Lower leg skin (tissue), 4 donors: ENCODE measurements around the gene SPTB. TPM values are rescaled to one million over a fixed set of nuclear protein-coding genes. Genes with fewer than 3 reads are reported as not detected.

Source experiments
- DNase-seq, 2 donors: peaks; one replicate each; pipeline ENCODE4 v3.0.0-alpha.2; 2019; ENCODE audit warnings: low spot score in 2 of 2
- H3K4me3 ChIP-seq: fragments of 200-600 bp; sonication (generic); 2 replicates; pipeline ENCODE4 v1.5.1; 2017; ENCODE audit warnings: mild to moderate bottlenecking, low read depth; ENCODE audit not compliant: poor library complexity, severe bottlenecking
- CTCF ChIP-seq, 3 donors: fragments of 450-650 bp; IDR thresholded peaks; one replicate each; pipeline ENCODE4 v1.5.1; 2016; ENCODE audit warnings: antibody characterized with exemption in 3 of 3, mild to moderate bottlenecking in 3 of 3, moderate library complexity in 2 of 3
- POLR2A ChIP-seq, 2 donors: fragments of 450-650 bp; IDR thresholded peaks; one replicate each; pipeline ENCODE4 v1.6.1; 2016 to 2017; ENCODE audit warnings: antibody characterized with exemption in 2 of 2, mild to moderate bottlenecking in 1 of 2, moderate library complexity in 1 of 2
- WGBS, 2 donors: methylation state at CpG; one replicate each; pipeline ENCODE4 v1.1.5; 2018; 5-methylcytosine and 5-hydroxymethylcytosine counted together
- intact Hi-C: fragments of 100-400 bp; cut with DNase I; formaldehyde crosslinking; loops from one replicate; pipeline ENCODE4 v1.15.0; 2023; ENCODE audit warnings: low total_unique reads
- total RNA-seq, 4 donors: library from RNA; depleted of rRNA; stranded (reverse); fragments of >200 nt; gene quantifications; one replicate each; pipeline ENCODE4 v1.1.0, GENCODE V29; 2016

Gene SPTB
- total RNA-seq, 4 donors from 2014 or later = 0.34 to 1.3 (median 0.92) TPM

GRCh38 chr14:64763085-64763782 is 116.5 kb downstream of the SPTB start:
- no peak overlapping the region for H3K4me3 ChIP-seq
- intact Hi-C loops = no loop called here
- no peak for DNase-seq
- TF ChIP-seq CTCF (IDR thresholded peaks at IDR 0.05) = no peak
- TF ChIP-seq POLR2A (IDR thresholded peaks at IDR 0.05) = no peak
- 84 to 86% methylated on average over 11 of the region's 11 CpGs for WGBS, 2 donors

GRCh38 chr14:64762044-64763034 is 117.4 kb downstream of the SPTB start:
- peak in 1 of 2 donors; percentile 63 for DNase-seq
- intact Hi-C loops = no loop called here
- TF ChIP-seq POLR2A (IDR thresholded peaks at IDR 0.05) (no peak), CTCF (IDR thresholded peaks at IDR 0.05) (no peak)
- WGBS, 2 donors = 11 to 29% methylated on average over 15 to 19 of the region's 19 CpGs
- no peak overlapping the region for H3K4me3 ChIP-seq

- TF ChIP-seq CTCF (IDR thresholded peaks at IDR 0.05) (no peak), POLR2A (IDR thresholded peaks at IDR 0.05) (no peak)
- WGBS, 2 donors = 17 to 32% methylated on average over 5 of the region's 5 CpGs
- intact Hi-C loops = no loop called here
- DNase-seq = no peak
- no peak overlapping the region for H3K4me3 ChIP-seq
These were observed 118.2 kb downstream of the SPTB start for GRCh38 chr14:64761441-64762043.

GRCh38 chr14:64760916-64761315 is 118.8 kb downstream of the SPTB start:
- DNase-seq = no peak
- TF ChIP-seq POLR2A (IDR thresholded peaks at IDR 0.05) (no peak), CTCF (IDR thresholded peaks at IDR 0.05) (no peak)
- intact Hi-C loops = no loop called here
- WGBS, 2 donors = 50 to 58% methylated on average over 5 of the region's 5 CpGs
- no peak overlapping the region for H3K4me3 ChIP-seq

GRCh38 chr14:64760146-64760755 is 119.5 kb downstream of the SPTB start:
- no peak for TF ChIP-seq POLR2A (IDR thresholded peaks at IDR 0.05)
- no peak for TF ChIP-seq CTCF (IDR thresholded peaks at IDR 0.05)
- no peak overlapping the region for H3K4me3 ChIP-seq
- WGBS, 2 donors = 59 to 60% methylated on average over 8 of the region's 8 CpGs
- no peak for DNase-seq
- intact Hi-C loops = no loop called here
